Activated CD4-positive, alpha-beta T cell treated with anti-CD3 and anti-CD28 coated beads, Interleukin-2, amount 10 ng/mL, durations not matched to agents 24 days and 14 days (primary cell): ENCODE measurements around the gene R3HDM2. TPM values are rescaled to one million over a fixed set of nuclear protein-coding genes. Genes with fewer than 3 reads are reported as not detected.
"Not testable (repeated sequence)": the region's sequence is repeated elsewhere in the genome, so short reads cannot be mapped to it uniquely, and the experiment has no call there.

Experiments used
- DNase-seq: peaks from one replicate; pipeline ENCODE4 v3.0.0; 2022
- H3K27ac Mint-ChIP-seq: one replicate; pipeline ENCODE4 v1.8.0; 2022; ENCODE audit warnings: mild to moderate bottlenecking, mixed read lengths
- H3K27me3 Mint-ChIP-seq: one replicate; pipeline ENCODE4 v1.8.0; 2022; ENCODE audit warnings: mixed read lengths
- H3K36me3 Mint-ChIP-seq: one replicate; pipeline ENCODE4 v1.8.0; 2022; ENCODE audit warnings: low read depth, mild to moderate bottlenecking, mixed read lengths
- H3K4me1 Mint-ChIP-seq: one replicate; pipeline ENCODE4 v1.8.0; 2021; ENCODE audit warnings: mixed read lengths
- H3K4me3 Mint-ChIP-seq: one replicate; pipeline ENCODE4 v1.8.0; 2022; ENCODE audit warnings: mild to moderate bottlenecking, moderate library complexity, mixed read lengths
- H3K9me3 Mint-ChIP-seq: one replicate; pipeline ENCODE4 v1.8.0; 2021; ENCODE audit warnings: mixed read lengths
- intact Hi-C: fragments of 100-400 bp; cut with micrococcal nuclease; formaldehyde crosslinking; loops from one replicate; pipeline ENCODE4 v1.15.1; 2023
- total RNA-seq: library from RNA; stranded (reverse); gene quantifications from 2 replicates; pipeline ENCODE4 v1.2.3, GENCODE V29; 2022

Gene R3HDM2
- total RNA-seq, 1 donor from 2014 or later, result 45.8 TPM

- no peaks in the 10 kb centered on the region for H3K9me3 Mint-ChIP-seq
- intact Hi-C loops, result loop anchor here (1.0 kb wide), 3 partner anchors 22 to 190 kb away; partner anchors contain the start of gene R3HDM2
- no peak overlapping the region for H3K4me3 Mint-ChIP-seq
Measured at GRCh38 chr12:57452937-57453509, 22.2 kb upstream of the R3HDM2 start.

GRCh38 chr12:57452181-57452936 is 21.5 kb upstream of the R3HDM2 start:
- H3K4me3 Mint-ChIP-seq, result peak overlapping the region; percentile 36
- H3K36me3 Mint-ChIP-seq, result no peaks in the 10 kb centered on the region
- no peak for DNase-seq
- no peak overlapping the region for H3K27ac Mint-ChIP-seq
- intact Hi-C loops, result no loop called here
- peaks cover 13% of the 10 kb centered on the region for H3K4me1 Mint-ChIP-seq
- no peaks in the 10 kb centered on the region for H3K27me3 Mint-ChIP-seq
- H3K9me3 Mint-ChIP-seq, result no peaks in the 10 kb centered on the region

More at GRCh38 chr12:57452937-57453509, 22.2 kb upstream of the R3HDM2 start:
- DNase-seq, result peak; percentile 87
- Mint-ChIP-seq H3K4me1 (peaks cover 13% of the 10 kb centered on the region), H3K36me3 (no peaks in the 10 kb centered on the region), H3K27ac (no peak overlapping the region), H3K27me3 (no peaks in the 10 kb centered on the region)

GRCh38 chr12:57451233-57451778 is 20.5 kb upstream of the R3HDM2 start:
- Mint-ChIP-seq H3K27ac (no peak overlapping the region), H3K4me3 (no peak overlapping the region), H3K36me3 (no peaks in the 10 kb centered on the region), H3K9me3 (no peaks in the 10 kb centered on the region), H3K27me3 (no peaks in the 10 kb centered on the region), H3K4me1 (peaks cover 13% of the 10 kb centered on the region)
- no peak for DNase-seq
- intact Hi-C loops, result no loop called here

DNA sequence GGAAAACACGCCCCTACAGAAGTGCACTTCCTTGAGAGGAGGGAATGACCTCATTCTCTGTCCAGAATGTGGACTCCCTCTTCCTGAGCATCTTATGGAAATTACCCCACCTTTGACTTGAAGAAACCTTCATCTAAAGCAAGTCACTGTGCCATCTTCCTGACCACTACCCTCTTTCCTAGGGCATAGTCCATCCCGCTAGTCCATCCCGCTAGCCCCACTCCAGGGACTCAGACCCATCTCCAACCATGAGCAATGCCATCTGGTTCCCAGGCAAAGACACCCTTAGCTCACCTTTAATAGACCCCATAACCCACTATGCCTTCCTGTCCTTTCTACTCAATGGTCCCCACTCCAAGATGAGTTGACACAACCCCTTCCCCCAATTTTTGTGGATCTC is 19.2 kb upstream of the R3HDM2 start:
- Mint-ChIP-seq H3K27ac (no peak overlapping the region), H3K4me3 (no peak overlapping the region), H3K36me3 (no peaks in the 10 kb centered on the region), H3K4me1 (peaks cover 7% of the 10 kb centered on the region), H3K27me3 (no peaks in the 10 kb centered on the region), H3K9me3 (no peaks in the 10 kb centered on the region)
- intact Hi-C loops, result no loop called here
- no peak for DNase-seq

- Mint-ChIP-seq H3K36me3 (no peaks in the 10 kb centered on the region), H3K9me3 (no peaks in the 10 kb centered on the region), H3K4me1 (peaks cover 5% of the 10 kb centered on the region), H3K27me3 (no peaks in the 10 kb centered on the region), H3K27ac (no peak overlapping the region), H3K4me3 (no peak overlapping the region)
- intact Hi-C loops, result no loop called here
- no peak for DNase-seq
Measured at GRCh38 chr12:57449375-57449774, 18.5 kb upstream of the R3HDM2 start.

- intact Hi-C loops, result no loop called here
- H3K4me3 Mint-ChIP-seq, result no peak overlapping the region
- DNase-seq, result no peak
- peaks cover 5% of the 10 kb centered on the region for H3K4me1 Mint-ChIP-seq
- H3K27ac Mint-ChIP-seq, result no peak overlapping the region
- no peaks in the 10 kb centered on the region for H3K36me3 Mint-ChIP-seq
- no peaks in the 10 kb centered on the region for H3K27me3 Mint-ChIP-seq
- no peaks in the 10 kb centered on the region for H3K9me3 Mint-ChIP-seq
Measured at GRCh38 chr12:57448669-57449068, 17.8 kb upstream of the R3HDM2 start.

GRCh38 chr12:57446292-57446960 is 15.6 kb upstream of the R3HDM2 start:
- DNase-seq, result no peak
- Mint-ChIP-seq H3K4me1 (no peaks in the 10 kb centered on the region), H3K9me3 (peaks cover 7% of the 10 kb centered on the region), H3K36me3 (no peaks in the 10 kb centered on the region), H3K27me3 (no peaks in the 10 kb centered on the region), H3K27ac (no peak overlapping the region), H3K4me3 (no peak overlapping the region)
- intact Hi-C loops, result no loop called here

- Mint-ChIP-seq H3K4me1 (no peaks in the 10 kb centered on the region), H3K27ac (no peak overlapping the region), H3K9me3 (peaks cover 11% of the 10 kb centered on the region), H3K27me3 (peaks cover 7% of the 10 kb centered on the region), H3K4me3 (no peak overlapping the region), H3K36me3 (peaks cover 2% of the 10 kb centered on the region)
- DNase-seq, result no peak
- intact Hi-C loops, result no loop called here
Measured at GRCh38 chr12:57444744-57445143, 13.9 kb upstream of the R3HDM2 start.

DNA sequence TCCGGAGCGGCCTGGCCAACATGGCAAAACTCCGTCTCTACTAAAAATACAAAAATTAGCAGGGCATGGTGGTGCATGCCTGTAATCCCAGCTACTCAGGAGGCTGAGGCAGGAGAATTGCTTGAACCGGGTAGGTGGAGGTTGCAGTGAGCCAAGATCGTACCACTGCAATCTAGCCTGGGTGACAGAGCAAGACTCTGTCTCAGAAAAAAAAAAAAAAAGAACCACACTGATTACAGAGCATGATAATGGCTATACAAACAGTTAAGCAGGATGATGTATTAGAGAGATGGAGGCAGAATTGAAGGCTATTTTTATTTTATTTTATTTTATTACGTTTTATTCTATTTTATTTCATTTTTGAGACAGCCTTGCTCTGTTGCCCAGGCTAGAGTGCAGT is 13.5 kb upstream of the R3HDM2 start:
- H3K9me3 Mint-ChIP-seq, result peaks cover 11% of the 10 kb centered on the region
- H3K4me1 Mint-ChIP-seq, H3K27ac Mint-ChIP-seq, H3K36me3 Mint-ChIP-seq, DNase-seq, H3K4me3 Mint-ChIP-seq, intact Hi-C loops: not testable (repeated sequence)
- peaks cover 11% of the 10 kb centered on the region for H3K27me3 Mint-ChIP-seq

DNA sequence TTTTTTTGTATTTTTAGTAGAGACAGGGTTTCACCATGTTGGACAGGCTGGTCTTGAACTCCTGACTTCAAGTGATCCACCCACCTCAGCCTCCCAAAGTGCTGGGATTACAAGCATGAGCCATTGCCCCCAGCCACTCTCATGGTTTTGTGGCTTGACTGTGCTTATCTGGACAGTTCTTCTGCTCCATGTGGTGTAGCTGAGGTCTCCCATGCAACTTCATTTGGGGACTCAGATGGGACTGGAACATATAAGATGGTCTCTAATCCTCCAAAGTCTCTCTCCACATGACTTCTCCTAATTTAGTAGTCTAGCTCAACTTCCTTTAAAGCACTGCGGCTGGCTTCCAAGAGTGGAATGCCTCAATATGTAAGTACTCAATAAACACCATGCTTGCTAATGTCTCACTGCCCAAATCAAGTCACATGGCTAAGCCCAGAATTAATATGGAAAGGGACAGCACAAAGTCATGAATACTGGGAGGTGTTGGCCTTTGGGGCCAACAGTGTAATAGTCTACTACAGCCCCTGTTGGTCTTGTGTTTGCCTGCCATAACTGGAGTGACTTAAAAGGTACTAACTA is 11.1 kb upstream of the R3HDM2 start:
- H3K36me3 Mint-ChIP-seq, result peaks cover 2% of the 10 kb centered on the region
- no peak overlapping the region for H3K4me3 Mint-ChIP-seq
- DNase-seq, result no peak
- no peak overlapping the region for H3K27ac Mint-ChIP-seq
- no peaks in the 10 kb centered on the region for H3K4me1 Mint-ChIP-seq
- peaks cover 11% of the 10 kb centered on the region for H3K9me3 Mint-ChIP-seq
- peaks cover 14% of the 10 kb centered on the region for H3K27me3 Mint-ChIP-seq
- intact Hi-C loops, result no loop called here

- Mint-ChIP-seq H3K9me3 (peaks cover 11% of the 10 kb centered on the region), H3K27me3 (peaks cover 14% of the 10 kb centered on the region)
- H3K4me3 Mint-ChIP-seq, intact Hi-C loops, H3K36me3 Mint-ChIP-seq, H3K27ac Mint-ChIP-seq, DNase-seq, H3K4me1 Mint-ChIP-seq: not testable (repeated sequence)
Measured at GRCh38 chr12:57441393-57441792, 10.6 kb upstream of the R3HDM2 start.

- no peak overlapping the region for H3K4me3 Mint-ChIP-seq
- peaks cover 11% of the 10 kb centered on the region for H3K9me3 Mint-ChIP-seq
- H3K36me3 Mint-ChIP-seq, result peaks cover 2% of the 10 kb centered on the region
- no peak overlapping the region for H3K27ac Mint-ChIP-seq
- peaks cover 4% of the 10 kb centered on the region for H3K4me1 Mint-ChIP-seq
- DNase-seq, result no peak
- H3K27me3 Mint-ChIP-seq, result peaks cover 14% of the 10 kb centered on the region
- intact Hi-C loops, result no loop called here
Measured at GRCh38 chr12:57439762-57440266, 9.0 kb upstream of the R3HDM2 start.

DNA sequence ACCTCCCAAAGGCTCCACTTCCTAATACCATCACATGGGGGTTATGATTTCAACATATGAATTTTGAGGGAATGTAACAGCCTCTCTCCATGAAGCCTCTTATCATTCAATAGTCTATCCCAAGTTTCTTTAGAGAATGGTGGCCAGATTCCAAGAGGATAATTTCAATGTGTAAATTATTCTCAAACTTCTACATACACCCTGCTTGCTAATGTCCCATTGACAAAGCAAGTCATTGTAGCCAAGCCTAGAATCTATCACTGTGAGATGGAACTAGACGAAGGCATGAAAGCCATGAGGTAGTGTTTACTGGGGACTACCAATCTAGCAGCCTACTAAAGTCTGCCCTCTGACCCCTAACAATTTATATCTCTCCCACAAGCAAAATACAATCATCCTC is 7.6 kb upstream of the R3HDM2 start:
- Mint-ChIP-seq H3K27ac (no peak overlapping the region), H3K36me3 (peaks cover 2% of the 10 kb centered on the region), H3K4me3 (no peak overlapping the region), H3K4me1 (peaks cover 4% of the 10 kb centered on the region), H3K27me3 (peaks cover 14% of the 10 kb centered on the region), H3K9me3 (peaks cover 11% of the 10 kb centered on the region)
- DNase-seq, result no peak
- intact Hi-C loops, result no loop called here
